GM12878 (cell line): Measurements from ENCODE around the gene BTG1. TPM values are rescaled to one million over a fixed set of nuclear protein-coding genes. Genes with fewer than 3 reads are reported as not detected.

Experiments
- ATF2 ChIP-seq: IDR thresholded peaks from 2 replicates; pipeline ENCODE4 v1.6.1; 2012; ENCODE audit warnings: low read length, inconsistent platforms
- ATF7 ChIP-seq: fragments of 450-650 bp; IDR thresholded peaks from 2 replicates; pipeline ENCODE4 v1.6.1; 2016; ENCODE audit warnings: low read depth, mild to moderate bottlenecking
- BCLAF1 ChIP-seq: fragments of 450-650 bp; IDR thresholded peaks from 2 replicates; pipeline ENCODE4 v1.6.1; 2017; ENCODE audit warnings: antibody characterized with exemption, mild to moderate bottlenecking, moderate library complexity
- CUX1 ChIP-seq: IDR thresholded peaks from 2 replicates; pipeline ENCODE4 v1.6.1; 2012; ENCODE audit warnings: improper control_type of control experiment, low read depth, low read length; ENCODE audit not compliant: insufficient replicate concordance
- HSF1 ChIP-seq: fragments of 150-350 bp; IDR thresholded peaks from 2 replicates; pipeline ENCODE4 v1.6.1; 2014; ENCODE audit warnings: mild to moderate bottlenecking, low read depth, low read length
- IKZF2 ChIP-seq, 2 experiments: fragments of 450-650 bp; IDR thresholded peaks; 2 replicates each; pipeline ENCODE4 v1.6.1; 2017; ENCODE audit warnings: mild to moderate bottlenecking in 2 of 2, moderate library complexity in 2 of 2
- NBN ChIP-seq: fragments of 450-650 bp; IDR thresholded peaks from 2 replicates; pipeline ENCODE4 v1.6.1; 2016
- NFYA ChIP-seq: IDR thresholded peaks from 2 replicates; pipeline ENCODE4 v1.6.1; 2011; ENCODE audit warnings: low read depth, mild to moderate bottlenecking, low read length, improper control_type of control experiment, borderline replicate concordance
- NR2F1 ChIP-seq: fragments of 450-650 bp; conservative IDR thresholded peaks from 2 replicates; pipeline ENCODE4 v1.6.1; 2017; ENCODE audit warnings: mild to moderate bottlenecking
- POLR2AphosphoS5 ChIP-seq: IDR thresholded peaks from 2 replicates; pipeline ENCODE4 v1.6.1; 2011; ENCODE audit warnings: mild to moderate bottlenecking, low read length, inconsistent platforms
- RUNX3 ChIP-seq: IDR thresholded peaks from 2 replicates; pipeline ENCODE4 v1.6.1; 2012; ENCODE audit warnings: low read length, inconsistent platforms
- SUPT20H ChIP-seq: IDR thresholded peaks from 2 replicates; pipeline ENCODE4 v1.6.1; 2011; ENCODE audit warnings: low read depth, mild to moderate bottlenecking, low read length, moderate library complexity, borderline replicate concordance; ENCODE audit not compliant: control insufficient read depth
- TAF1 ChIP-seq: IDR thresholded peaks from 2 replicates; pipeline ENCODE4 v1.6.1; 2011; ENCODE audit warnings: mild to moderate bottlenecking, low read depth, low read length, borderline replicate concordance
- ZBTB33 ChIP-seq: fragments of 450-650 bp; IDR thresholded peaks from 2 replicates; pipeline ENCODE4 v1.6.1; 2017; ENCODE audit warnings: mild to moderate bottlenecking
- ZNF24 ChIP-seq: fragments of 450-650 bp; IDR thresholded peaks from 2 replicates; pipeline ENCODE4 v1.6.1; 2017; ENCODE audit warnings: antibody characterized with exemption, mild to moderate bottlenecking
- ZNF384 ChIP-seq: IDR thresholded peaks from 2 replicates; pipeline ENCODE4 v1.6.1; 2012; ENCODE audit warnings: low read depth, mild to moderate bottlenecking, low read length, improper control_type of control experiment, borderline replicate concordance
- polyA plus RNA-seq, 11 experiments: library from polyadenylated mRNA; depleted of rRNA in 4 of 11; unstranded in 6 of 11; stranded (reverse) in 5 of 11; fragments of >200 nt; fragmentation: Nextera tagmentation in 4 of 11; fragmentation: Illumina TruSeq in 1 of 11; extraction: Ambion mirVana in 4 of 11; extraction: Trizol in 1 of 11; gene quantifications; 1 replicate in 1 of 11; 2 replicates in 10 of 11; pipeline versions ENCODE4 v1.2.1 to v1.2.3, GENCODE V29; 2011 to 2016; ENCODE audit warnings: inconsistent platforms in 2 of 11, missing spikeins in 2 of 11, low read depth in 1 of 11
- total RNA-seq, 4 experiments: library from RNA; depleted of rRNA in 3 of 4; stranded (reverse); fragments of >200 nt in 3 of 4; fragmentation: Illumina TruSeq in 1 of 4; extraction: Trizol in 1 of 4; gene quantifications; 2 replicates each; pipeline versions ENCODE4 v1.2.1 to v1.2.3, GENCODE V29; 2013 to 2021

The BTG1 gene
- total and polyA plus RNA-seq, 10 of the 15 experiments (the other 5 are each of a cell fraction or from before 2014, with no cell fraction given): 23.7 to 194 (median 56.4) TPM

GRCh38 chr12:92123780-92124688 is 21.6 kb downstream of the BTG1 start (continued):
- TF ChIP-seq CUX1 (peak; percentile 75), NR2F1 (no peak), ZNF24 (no peak), IKZF2 (IDR thresholded peaks at IDR 0.05) (peak in 1 of 2 experiments; percentile 13; a peak in 1 of 4 replicates), ZNF384 (peak; percentile 84), SUPT20H (no peak), BCLAF1 (no peak), POLR2AphosphoS5 (0 out of 2 replicates have a peak, but pooled peaks have one; percentile 33), NFYA (no peak), HSF1 (no peak), ZBTB33 (no peak), TAF1 (no peak), NBN (peak; percentile 60), ATF2 (0 out of 2 replicates have a peak, but pooled peaks have one; percentile 26), RUNX3 (no peak), ATF7 (no peak; the same call in 1 of the 2 replicates)
